Stimulated activated naive CD4-positive, alpha-beta T cell (primary cell): ENCODE data around the gene SCGB1D1.
A peak's percentile ranks its signal among the peaks of the same experiment; 100 is the strongest.
"Not testable (repeated sequence)": the region's sequence is repeated elsewhere in the genome, so short reads cannot be mapped to it uniquely, and the experiment has no call there.

Experiments used
- DNase-seq, 6 experiments: peaks; one replicate each; lab custom pipeline; 2025; lab: John Stamatoyannopoulos, UW

The SCGB1D1 gene

GRCh38 chr11:62166371-62166770, 23.6 kb upstream of the SCGB1D1 start:
- no peak for DNase-seq

- no peak for DNase-seq
These were observed 20.6 kb upstream of the SCGB1D1 start for GRCh38 chr11:62169448-62169847.

GRCh38 chr11:62169935-62170334, 20.1 kb upstream of the SCGB1D1 start:
- no peak for DNase-seq

- DNase-seq: peak; percentile 44 to 73 (median 58)
These were observed 18.7 kb upstream of the SCGB1D1 start for GRCh38 chr11:62171261-62171723.

GRCh38 chr11:62172294-62172693, 17.7 kb upstream of the SCGB1D1 start:
- no peak for DNase-seq

GRCh38 chr11:62176766-62177165, 13.2 kb upstream of the SCGB1D1 start:
- no peak for DNase-seq

GRCh38 chr11:62179995-62180394, 10.0 kb upstream of the SCGB1D1 start:
- DNase-seq: no peak

- DNase-seq: no peak
These were observed 8.9 kb upstream of the SCGB1D1 start for GRCh38 chr11:62181097-62181496.

GRCh38 chr11:62182147-62182891, 7.7 kb upstream of the SCGB1D1 start:
- no peak for DNase-seq

- DNase-seq: no peak
These were observed 3.8 kb upstream of the SCGB1D1 start for GRCh38 chr11:62186195-62186594.

GRCh38 chr11:62193952-62194351, 3.9 kb downstream of the SCGB1D1 start:
- no peak for DNase-seq

- DNase-seq: not testable (repeated sequence)
These were observed 5.0 kb downstream of the SCGB1D1 start for GRCh38 chr11:62195010-62195409.

- DNase-seq: no peak
These were observed 5.9 kb downstream of the SCGB1D1 start for GRCh38 chr11:62195945-62196344.

GRCh38 chr11:62197400-62197799, 7.4 kb downstream of the SCGB1D1 start:
- not testable (repeated sequence) for DNase-seq

GRCh38 chr11:62201376-62201775, 11.4 kb downstream of the SCGB1D1 start:
- DNase-seq: no peak

GRCh38 chr11:62202910-62203309, 12.9 kb downstream of the SCGB1D1 start:
- DNase-seq: no peak

GRCh38 chr11:62204430-62204829, 14.4 kb downstream of the SCGB1D1 start:
- no peak for DNase-seq

GRCh38 chr11:62205441-62205840, 15.4 kb downstream of the SCGB1D1 start:
- DNase-seq: no peak

GRCh38 chr11:62206276-62207066, 16.5 kb downstream of the SCGB1D1 start:
- DNase-seq: not testable (repeated sequence)

GRCh38 chr11:62208785-62209144, 18.7 kb downstream of the SCGB1D1 start:
- DNase-seq: no peak

- DNase-seq: no peak
These were observed 27.3 kb downstream of the SCGB1D1 start for GRCh38 chr11:62217191-62217748.

GRCh38 chr11:62221498-62221897, 31.5 kb downstream of the SCGB1D1 start:
- DNase-seq: no peak

- no peak for DNase-seq
These were observed 33.1 kb downstream of the SCGB1D1 start for GRCh38 chr11:62223095-62223494.
